Gastrocnemius medialis (tissue), 4 donors: ENCODE results near the gene LMX1B. TPM values are rescaled to one million over a fixed set of nuclear protein-coding genes. Genes with fewer than 3 reads are reported as not detected.

Experiments
- ATAC-seq, 2 donors: fragments of 150-250 bp; one replicate each; pipeline ENCODE4 v1.9.1; 2016
- DNase-seq, 2 donors: peaks; one replicate each; pipeline ENCODE4 v3.0.0-alpha.2; 2019
- H3K27ac ChIP-seq, 4 donors: fragments of 200-600 bp; sonication (generic); 1 replicate in 1 of 4; 2 replicates in 3 of 4; pipeline ENCODE4 v1.5.1; 2016 to 2018; ENCODE audit warnings: mild to moderate bottlenecking in 2 of 4, moderate library complexity in 1 of 4
- H3K27me3 ChIP-seq, 3 donors: fragments of 200-600 bp; sonication (generic) in 2 of 3; 1 replicate in 1 of 3; 2 replicates in 2 of 3; pipeline versions ENCODE4 v1.5.1 to v1.6.0; 2016 to 2019; ENCODE audit warnings: mild to moderate bottlenecking in 1 of 3, moderate library complexity in 1 of 3
- H3K36me3 ChIP-seq, 2 donors: fragments of 200-600 bp; sonication (generic) in 1 of 2; one replicate each; pipeline ENCODE4 v1.5.1; 2017 to 2018
- H3K4me1 ChIP-seq, 2 donors: fragments of 200-600 bp; sonication (generic) in 1 of 2; one replicate each; pipeline ENCODE4 v1.5.1; 2016 to 2017; ENCODE audit warnings: mild to moderate bottlenecking in 2 of 2
- H3K4me3 ChIP-seq, 4 donors: fragments of 200-600 bp; sonication (generic) in 3 of 4; 1 replicate in 1 of 4; 2 replicates in 3 of 4; pipeline ENCODE4 v1.5.1; 2016 to 2019; ENCODE audit warnings: mild to moderate bottlenecking in 2 of 4
- H3K9me3 ChIP-seq, 3 donors: fragments of 200-600 bp; sonication (generic) in 2 of 3; 1 replicate in 1 of 3; 2 replicates in 2 of 3; pipeline ENCODE4 v1.5.1; 2016 to 2019
- CTCF ChIP-seq, 5 experiments: fragments of 450-650 bp in 3 of 5; fragments of 200-600 bp in 2 of 5; sonication (generic) in 2 of 5; IDR thresholded peaks in 4 of 5; conservative IDR thresholded peaks in 1 of 5; 1 replicate in 4 of 5; 2 replicates in 1 of 5; pipeline ENCODE4 v1.5.1; 2016 to 2019; ENCODE audit warnings: antibody characterized with exemption in 5 of 5, mild to moderate bottlenecking in 3 of 5, moderate library complexity in 3 of 5
- POLR2A ChIP-seq, 2 donors: fragments of 450-650 bp; IDR thresholded peaks; one replicate each; pipeline ENCODE4 v1.6.1; 2017; ENCODE audit warnings: antibody characterized with exemption in 2 of 2, mild to moderate bottlenecking in 2 of 2, moderate library complexity in 2 of 2
- in situ Hi-C, 4 donors: fragments of 200-750 bp; cut with MboI; loops; one replicate each; pipeline versions ENCODE4 v1.15.0 to v1.8.0; 2017; ENCODE audit warnings: low sequenced_read_pairs in 4 of 4
- intact Hi-C: fragments of 100-400 bp; cut with DNase I; formaldehyde crosslinking; loops from one replicate; pipeline ENCODE4 v1.15.1; 2023; ENCODE audit warnings: low total_unique reads
- total RNA-seq, 4 donors: library from RNA; depleted of rRNA; stranded (reverse); fragments of >200 nt; gene quantifications; one replicate each; pipeline versions ENCODE4 v1.1.0 to v1.2.3, GENCODE V29; 2016

LMX1B gene
- total RNA-seq, 4 donors from 2014 or later = 0.31 to 0.46 (median 0.35) TPM; not detected in 1

DNA sequence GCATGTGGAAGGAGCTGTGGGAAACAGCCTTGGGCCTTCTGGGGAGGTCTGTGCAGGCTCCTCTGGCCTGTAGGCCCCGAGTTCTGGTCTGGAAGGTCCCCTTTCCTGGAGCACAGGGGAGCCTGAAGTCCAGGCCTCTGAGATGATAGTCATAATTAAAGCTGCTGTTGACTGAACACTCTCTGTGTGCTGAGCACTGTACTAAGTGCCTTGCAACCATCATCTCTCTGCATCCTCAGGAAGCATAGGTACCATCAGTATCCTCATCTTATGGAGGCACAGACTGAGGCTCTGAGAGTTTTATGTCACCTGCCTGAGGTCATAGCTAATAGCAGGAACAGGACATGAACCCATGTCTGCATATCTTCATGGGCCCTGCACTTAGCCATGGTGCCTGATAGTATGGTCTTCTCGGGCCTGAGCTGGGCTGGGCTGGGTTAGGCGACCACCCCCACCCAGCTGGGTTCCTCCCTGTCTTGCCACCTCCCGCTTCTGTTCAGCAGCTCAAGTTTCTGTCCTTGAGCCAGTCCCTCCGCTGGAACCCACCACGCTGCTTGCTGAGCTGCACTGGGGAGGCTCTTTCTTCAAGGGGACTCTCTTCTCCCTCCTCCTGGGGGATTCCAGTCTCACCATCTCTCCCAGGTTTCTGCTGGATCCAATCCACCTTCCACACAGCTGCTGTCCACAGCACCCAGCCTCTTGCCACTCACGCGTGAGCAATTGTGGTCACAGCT is 27.6 kb downstream of the LMX1B start:
- no peak overlapping the region for H3K4me3 ChIP-seq
- no peak overlapping the region for H3K27ac ChIP-seq
- H3K27me3 ChIP-seq = peaks cover 24 to 45% (median 44%) of the 10 kb centered on the region in 3 donors
- no peaks in the 10 kb centered on the region for H3K4me1 ChIP-seq
- H3K9me3 ChIP-seq = no peaks in the 10 kb centered on the region
- intact Hi-C loops (no loop called here), in situ Hi-C loops (no loop called here)
- TF ChIP-seq POLR2A (IDR thresholded peaks at IDR 0.05) (no peak), CTCF (IDR thresholded peaks at IDR 0.05 in 4 of 5, conservative IDR thresholded peaks at IDR 0.05 in 1 of 5) (no peak)
- ATAC-seq (no peak), DNase-seq (no peak)
- H3K36me3 ChIP-seq = no peaks in the 10 kb centered on the region

DNA sequence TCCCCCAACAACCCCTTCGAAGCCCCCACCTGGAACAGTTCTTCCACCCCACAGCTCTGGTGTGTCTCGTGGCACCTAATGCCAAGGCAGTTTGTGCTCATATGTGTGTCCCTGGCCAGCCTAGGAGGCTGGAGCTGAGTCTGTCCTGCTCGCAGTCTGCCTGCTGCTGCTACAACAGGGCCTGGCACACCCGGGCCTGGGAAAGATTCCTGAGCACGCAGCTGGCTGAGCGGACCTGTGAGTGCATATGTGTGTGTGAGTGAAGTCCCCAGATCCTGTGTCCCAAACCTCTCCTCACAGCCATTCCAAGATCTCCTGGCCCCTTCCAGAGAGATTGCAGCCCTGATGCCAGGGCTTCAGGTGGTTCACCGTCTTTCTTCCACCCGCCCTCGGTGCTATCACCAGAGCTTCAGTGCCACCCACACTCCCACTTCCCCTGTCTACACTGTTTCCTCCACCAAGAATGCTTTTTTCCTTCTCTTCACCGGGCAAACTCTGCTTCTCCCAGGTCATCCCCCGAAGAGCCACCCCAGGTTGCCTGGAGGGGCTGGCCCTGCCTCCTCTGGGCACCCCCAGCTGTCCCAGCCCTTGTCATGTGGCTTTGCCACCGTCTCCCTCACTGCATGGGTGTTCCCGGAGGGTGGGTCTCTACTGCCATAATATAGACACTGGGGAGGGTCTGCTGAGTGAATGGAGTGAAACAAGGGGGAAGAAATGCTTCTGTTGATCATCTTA is 28.4 kb downstream of the LMX1B start:
- Histone ChIP-seq H3K36me3 (no peaks in the 10 kb centered on the region), H3K4me3 (no peak overlapping the region), H3K27me3 (peaks cover 24 to 45% (median 45%) of the 10 kb centered on the region in 3 donors), H3K27ac (no peak overlapping the region), H3K9me3 (no peaks in the 10 kb centered on the region), H3K4me1 (no peaks in the 10 kb centered on the region)
- intact Hi-C loops (no loop called here), in situ Hi-C loops (no loop called here)
- DNase-seq (no peak), ATAC-seq (no peak)
- TF ChIP-seq POLR2A (IDR thresholded peaks at IDR 0.05) (no peak), CTCF (IDR thresholded peaks at IDR 0.05 in 4 of 5, conservative IDR thresholded peaks at IDR 0.05 in 1 of 5) (no peak)

- no peak for DNase-seq
- Histone ChIP-seq H3K9me3 (no peaks in the 10 kb centered on the region), H3K27ac (no peak overlapping the region), H3K4me3 (no peak overlapping the region), H3K27me3 (peaks cover 18 to 40% (median 39%) of the 10 kb centered on the region in 3 donors), H3K36me3 (no peaks in the 10 kb centered on the region), H3K4me1 (no peaks in the 10 kb centered on the region)
- in situ Hi-C loops = no loop called here
- TF ChIP-seq POLR2A (IDR thresholded peaks at IDR 0.05) (no peak), CTCF (IDR thresholded peaks at IDR 0.05 in 4 of 5, conservative IDR thresholded peaks at IDR 0.05 in 1 of 5) (no peak)
- ATAC-seq = no peak
- intact Hi-C loops = no loop called here
Observed at GRCh38 chr9:126642839-126643238, 29.1 kb downstream of the LMX1B start.

DNA sequence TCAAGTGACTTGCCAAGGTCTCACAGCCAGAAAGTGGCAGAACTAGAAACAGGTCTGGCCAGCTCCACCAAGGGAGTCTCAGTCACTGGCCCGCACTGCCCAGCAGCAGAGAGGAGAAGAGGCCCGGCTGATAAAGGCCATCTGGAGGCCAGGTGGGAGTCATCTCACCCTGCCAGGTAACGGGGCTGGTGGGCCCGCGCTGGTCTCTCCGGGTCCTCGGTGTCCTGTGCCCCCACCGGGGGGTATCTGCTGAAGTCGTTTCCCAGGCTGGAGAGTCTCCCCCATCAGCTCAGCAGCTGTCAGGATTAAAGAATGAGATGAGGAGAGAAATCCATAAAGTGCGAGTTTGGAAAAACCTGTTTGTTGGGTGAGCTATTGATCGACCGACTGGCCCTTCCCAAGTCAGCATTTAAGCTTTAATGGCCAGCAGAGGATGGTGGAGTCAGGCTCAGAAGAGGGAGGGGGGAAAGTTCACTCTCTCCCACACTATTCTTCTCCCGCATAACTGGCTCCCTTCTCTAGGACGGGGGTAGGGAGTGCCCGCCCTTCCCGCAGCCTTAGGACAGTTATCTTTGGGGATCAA is 30.3 kb downstream of the LMX1B start:
- intact Hi-C loops = no loop called here
- H3K27me3 ChIP-seq = peaks cover 7 to 29% (median 27%) of the 10 kb centered on the region in 3 donors
- no peak for ATAC-seq

More for the DNA sequence above, 30.3 kb downstream of the LMX1B start:
- no peaks in the 10 kb centered on the region for H3K9me3 ChIP-seq
- H3K4me1 ChIP-seq = no peaks in the 10 kb centered on the region
- H3K4me3 ChIP-seq = no peak overlapping the region
- H3K27ac ChIP-seq = no peak overlapping the region
- no peak for TF ChIP-seq CTCF (IDR thresholded peaks at IDR 0.05 in 4 of 5, conservative IDR thresholded peaks at IDR 0.05 in 1 of 5)
- no peak for TF ChIP-seq POLR2A (IDR thresholded peaks at IDR 0.05)
- no peak for DNase-seq
- no peaks in the 10 kb centered on the region for H3K36me3 ChIP-seq
- in situ Hi-C loops = no loop called here
